ENCODE measurements around the gene RAPGEF3.

RAPGEF3 gene

DNA sequence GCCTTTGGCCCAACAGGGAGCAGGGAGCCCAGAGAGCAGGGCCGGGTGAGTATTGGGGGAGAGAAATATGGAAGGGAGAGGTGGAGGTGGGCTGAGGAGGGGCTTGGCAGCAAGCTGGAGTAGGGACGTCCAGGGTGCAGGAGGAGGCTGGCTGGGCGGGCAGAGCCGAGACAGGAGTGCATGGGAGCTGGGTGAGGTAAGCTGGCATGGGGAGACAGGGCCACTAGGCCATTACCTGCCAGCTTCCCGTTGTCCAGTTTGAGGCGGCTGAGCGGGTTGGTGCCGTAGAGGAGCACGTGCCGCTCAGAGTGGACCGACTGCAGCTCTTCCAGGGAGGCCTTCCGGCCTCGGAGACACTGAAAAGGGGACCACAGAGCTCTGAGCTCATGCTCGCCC lies 32.7 kb upstream of the RAPGEF3 start:
- in situ Hi-C loops (cut with MboI; ENCODE audit: low sequenced_read_pairs), result no loop called here

DNA sequence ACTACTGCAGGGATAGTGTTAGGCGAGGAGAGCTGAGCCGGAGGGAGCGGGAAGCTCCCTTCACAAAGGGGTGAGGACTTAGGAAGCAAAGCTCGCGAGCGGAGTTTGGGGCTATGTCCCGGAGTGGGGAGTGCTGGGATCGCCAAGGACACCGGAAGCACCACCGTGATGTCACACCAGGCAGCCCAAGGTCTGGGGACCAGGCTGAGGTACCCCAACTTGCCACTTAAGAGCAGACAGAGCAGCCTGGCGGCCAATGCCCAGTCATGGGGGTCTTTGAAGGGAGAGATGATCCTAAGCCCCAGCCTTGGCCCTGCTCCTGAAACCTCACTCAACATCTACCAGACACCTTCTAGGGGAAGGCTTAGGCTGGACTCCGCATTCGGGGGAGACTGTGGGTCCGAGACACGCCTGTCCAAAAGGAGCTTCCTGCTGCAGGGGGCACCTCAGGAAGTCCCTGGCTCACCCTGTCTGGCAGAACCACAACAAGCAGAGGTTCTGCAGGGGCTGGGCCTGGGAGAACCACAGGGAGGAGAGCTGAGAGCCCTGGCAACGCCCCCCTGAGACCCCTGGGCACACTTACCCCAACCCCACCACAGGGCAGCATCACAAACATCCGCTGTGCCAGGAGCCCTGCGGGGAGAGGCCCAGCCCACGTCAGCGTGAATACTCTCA lies 32.1 kb upstream of the RAPGEF3 start:
- in situ Hi-C loops (cut with MboI; ENCODE audit: low sequenced_read_pairs), result no loop called here

DNA sequence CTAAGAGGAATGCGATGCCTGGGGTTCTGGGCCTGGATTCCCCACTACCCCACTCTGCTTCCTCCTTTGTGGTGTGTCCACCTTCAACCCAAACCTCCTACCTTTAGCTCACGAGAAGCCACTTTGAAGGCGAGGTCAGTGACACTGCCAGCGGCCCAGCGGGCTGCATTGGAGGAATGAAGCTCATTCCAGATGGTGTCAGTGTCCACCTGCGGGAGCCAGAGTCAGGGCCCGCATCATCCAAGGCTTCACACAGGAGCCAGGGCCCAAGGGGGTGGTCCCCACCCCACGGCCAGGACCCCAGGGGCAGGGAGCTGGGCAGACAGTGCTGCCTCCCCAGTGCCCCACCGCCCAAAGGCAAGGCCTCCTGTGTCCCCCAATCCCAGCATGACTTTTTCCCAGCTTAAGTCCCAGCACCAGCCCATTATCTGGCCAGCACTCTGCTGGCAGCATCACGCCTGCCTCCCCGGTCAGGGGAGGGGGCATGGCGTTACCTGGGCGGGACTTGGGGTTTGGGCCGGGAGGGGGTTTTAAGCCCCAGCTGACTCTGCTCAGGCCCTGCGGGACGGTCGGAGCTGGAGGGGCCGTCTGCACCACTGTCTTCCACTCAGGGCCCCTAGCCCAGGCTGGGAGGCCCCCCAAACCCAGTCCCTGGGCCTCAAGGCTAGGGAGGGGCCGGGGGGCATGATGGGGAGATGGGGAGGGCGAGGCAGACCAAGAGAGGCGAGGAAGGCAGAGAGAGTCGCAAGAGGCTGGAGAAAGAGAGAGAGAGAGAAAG lies 31.2 kb upstream of the RAPGEF3 start:
- in situ Hi-C loops (cut with MboI; ENCODE audit: low sequenced_read_pairs), result no loop called here

DNA sequence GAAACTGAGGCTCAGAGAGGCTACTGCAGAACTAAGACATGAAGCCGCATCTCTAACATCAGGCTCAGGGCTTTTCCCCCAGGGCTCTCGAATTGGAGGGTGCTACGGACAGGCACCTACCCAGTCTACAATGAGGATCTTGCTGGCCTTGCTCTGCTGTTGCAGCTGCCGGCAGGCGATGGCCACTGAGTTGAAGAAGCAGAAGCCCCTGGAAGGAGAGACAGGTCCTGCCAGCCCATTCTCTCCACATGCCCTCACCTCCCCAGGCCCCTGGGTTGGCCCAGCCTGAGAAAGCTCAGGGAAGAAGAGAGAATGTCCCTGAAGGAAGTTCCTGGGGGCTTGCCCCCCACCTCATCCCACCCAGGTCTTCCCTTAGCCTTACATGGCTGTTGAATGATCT lies 30.5 kb upstream of the RAPGEF3 start:
- in situ Hi-C loops (cut with MboI; ENCODE audit: low sequenced_read_pairs), result no loop called here

DNA sequence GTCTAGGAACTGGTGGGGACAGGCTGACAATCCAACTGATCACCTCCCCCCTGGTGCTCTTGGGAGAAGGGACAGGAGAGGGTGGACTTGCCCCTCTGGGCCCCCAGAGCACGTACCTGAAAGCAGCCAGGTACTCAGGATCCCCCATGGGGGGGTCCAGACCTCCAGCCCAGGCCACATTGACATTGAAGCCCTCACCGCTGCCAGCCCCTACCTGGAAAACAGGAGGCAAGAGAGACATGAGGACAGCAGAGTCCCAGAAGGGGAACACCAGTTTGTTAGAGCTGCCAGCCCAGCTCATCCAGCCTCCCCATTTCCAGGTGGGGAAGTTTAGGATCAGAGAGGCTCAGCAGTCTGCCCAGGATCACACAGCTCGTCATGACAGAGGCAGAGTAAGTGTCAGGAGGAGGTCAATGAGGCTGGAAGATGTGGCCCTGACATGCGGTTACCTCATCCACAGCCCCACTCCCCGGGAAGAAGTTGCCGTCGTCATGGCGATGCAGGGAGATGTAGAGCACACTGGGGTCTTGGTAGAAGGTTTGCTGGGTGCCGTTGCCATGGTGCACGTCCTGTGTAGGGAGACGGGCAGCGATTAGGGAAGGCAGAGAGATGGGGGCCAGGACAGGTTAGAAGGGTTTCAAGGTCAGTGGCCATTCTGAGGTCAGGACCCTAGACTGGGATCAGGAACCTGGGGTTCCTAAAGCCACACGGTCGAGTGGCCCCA lies 29.1 kb upstream of the RAPGEF3 start:
- in situ Hi-C loops (cut with MboI; ENCODE audit: low sequenced_read_pairs), result no loop called here

DNA sequence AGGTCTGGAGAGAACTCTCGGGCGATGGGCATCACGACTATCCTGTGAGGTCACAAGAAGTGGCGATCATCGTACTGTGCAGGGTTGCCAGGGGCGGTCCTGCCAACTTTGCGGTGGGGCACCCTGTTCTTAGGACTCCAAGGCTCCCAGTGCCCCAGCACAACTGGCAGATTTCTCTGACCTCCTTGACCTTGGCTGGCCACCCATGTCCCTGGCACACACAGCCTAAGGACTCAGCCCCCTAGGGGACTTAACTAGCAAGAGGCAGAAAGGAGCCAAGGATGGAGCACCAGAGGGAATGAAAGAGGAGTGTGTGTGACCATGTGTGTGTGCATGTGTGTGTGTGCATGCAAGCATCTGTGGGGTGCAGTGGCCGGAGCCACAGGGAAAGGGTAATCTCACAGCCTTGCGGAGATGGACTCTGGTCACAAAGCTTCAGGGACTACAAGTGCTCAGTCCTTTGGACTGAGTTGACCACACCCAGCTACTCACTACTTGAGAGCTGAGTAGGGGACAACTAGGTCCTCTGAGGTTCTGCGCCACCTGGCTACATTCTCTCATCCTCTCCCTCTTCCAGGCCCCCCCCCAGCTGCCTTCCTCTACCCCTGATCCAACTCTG lies 28.1 kb upstream of the RAPGEF3 start:
- in situ Hi-C loops (cut with MboI; ENCODE audit: low sequenced_read_pairs), result no loop called here

DNA sequence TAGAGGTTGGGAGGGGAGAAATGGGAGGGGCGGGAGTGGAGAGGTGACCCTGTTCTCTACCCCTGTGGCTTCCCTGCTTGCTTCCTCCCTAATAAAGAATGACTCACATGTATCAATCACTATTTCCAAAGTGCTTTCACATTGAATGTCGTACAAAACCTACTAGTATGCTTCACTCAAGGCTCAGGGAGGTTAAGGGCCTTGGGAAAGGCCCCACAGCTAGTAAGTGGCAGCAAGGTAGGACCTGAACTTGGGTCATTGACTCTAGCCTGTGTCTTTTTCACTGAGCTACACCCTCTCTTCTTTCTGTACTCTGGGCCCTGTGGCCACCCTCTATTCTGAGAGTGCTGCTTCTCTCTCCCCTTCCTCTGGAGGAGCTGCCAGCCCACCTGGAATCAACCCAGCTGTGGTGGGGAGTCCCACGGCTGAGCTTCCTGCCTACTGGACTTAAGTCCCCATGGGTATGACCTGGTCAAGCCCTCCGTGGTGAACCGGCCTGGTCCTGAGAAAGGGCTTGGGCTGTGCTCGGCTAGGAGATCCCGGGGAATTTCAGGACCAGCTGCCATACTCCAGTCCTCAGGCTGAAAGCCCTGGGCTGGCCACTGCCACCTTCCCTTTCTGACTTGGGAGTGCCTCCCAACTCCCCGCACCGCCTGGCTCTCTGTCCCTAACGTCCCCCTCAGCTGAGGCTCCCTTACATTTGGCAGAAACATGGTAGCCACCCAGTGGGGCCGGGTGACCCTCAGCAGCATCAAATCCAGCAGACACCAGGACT lies 27.4 kb upstream of the RAPGEF3 start:
- in situ Hi-C loops (cut with MboI; ENCODE audit: low sequenced_read_pairs), result no loop called here

DNA sequence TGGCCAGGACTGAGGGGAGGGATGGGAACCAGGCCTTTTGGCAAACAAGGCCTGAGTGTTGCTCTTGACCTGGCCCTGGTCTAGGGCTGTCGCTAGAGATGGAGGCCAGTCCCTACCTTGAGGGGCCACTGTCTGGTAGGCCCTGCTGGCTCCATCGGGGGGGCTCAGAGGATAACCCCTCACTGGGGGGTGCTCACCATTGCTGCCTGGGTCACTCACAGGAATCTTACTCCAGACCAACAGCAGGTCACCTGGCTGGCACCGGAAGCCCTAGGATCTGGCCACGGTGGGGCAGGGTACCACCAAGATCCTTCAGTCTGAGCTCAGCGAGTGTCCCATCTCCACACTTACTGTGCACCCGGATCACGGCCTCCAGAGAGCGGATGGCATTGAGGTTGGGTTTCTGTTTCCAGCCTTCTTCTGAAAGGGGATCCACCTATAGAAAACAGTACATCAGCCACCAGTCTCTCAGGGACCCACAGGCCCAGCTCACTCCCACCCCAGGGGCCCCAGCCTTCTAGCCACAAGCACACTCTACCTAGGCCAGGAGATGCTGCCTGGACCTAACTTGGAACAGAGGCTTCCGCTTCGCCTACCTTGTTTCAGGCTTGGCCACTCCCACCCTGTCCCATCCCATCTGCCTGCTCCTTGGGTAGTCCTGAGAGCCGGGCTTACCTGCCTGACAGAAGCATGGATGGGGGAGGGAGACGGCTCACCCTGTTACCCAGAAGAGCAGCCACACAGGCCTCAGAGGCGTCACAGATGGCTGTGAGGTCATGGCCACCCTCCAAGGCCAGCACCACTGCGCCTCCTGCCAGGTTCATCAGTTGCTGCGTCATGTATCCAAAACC lies 26.6 kb upstream of the RAPGEF3 start:
- in situ Hi-C loops (cut with MboI; ENCODE audit: low sequenced_read_pairs), result no loop called here

DNA sequence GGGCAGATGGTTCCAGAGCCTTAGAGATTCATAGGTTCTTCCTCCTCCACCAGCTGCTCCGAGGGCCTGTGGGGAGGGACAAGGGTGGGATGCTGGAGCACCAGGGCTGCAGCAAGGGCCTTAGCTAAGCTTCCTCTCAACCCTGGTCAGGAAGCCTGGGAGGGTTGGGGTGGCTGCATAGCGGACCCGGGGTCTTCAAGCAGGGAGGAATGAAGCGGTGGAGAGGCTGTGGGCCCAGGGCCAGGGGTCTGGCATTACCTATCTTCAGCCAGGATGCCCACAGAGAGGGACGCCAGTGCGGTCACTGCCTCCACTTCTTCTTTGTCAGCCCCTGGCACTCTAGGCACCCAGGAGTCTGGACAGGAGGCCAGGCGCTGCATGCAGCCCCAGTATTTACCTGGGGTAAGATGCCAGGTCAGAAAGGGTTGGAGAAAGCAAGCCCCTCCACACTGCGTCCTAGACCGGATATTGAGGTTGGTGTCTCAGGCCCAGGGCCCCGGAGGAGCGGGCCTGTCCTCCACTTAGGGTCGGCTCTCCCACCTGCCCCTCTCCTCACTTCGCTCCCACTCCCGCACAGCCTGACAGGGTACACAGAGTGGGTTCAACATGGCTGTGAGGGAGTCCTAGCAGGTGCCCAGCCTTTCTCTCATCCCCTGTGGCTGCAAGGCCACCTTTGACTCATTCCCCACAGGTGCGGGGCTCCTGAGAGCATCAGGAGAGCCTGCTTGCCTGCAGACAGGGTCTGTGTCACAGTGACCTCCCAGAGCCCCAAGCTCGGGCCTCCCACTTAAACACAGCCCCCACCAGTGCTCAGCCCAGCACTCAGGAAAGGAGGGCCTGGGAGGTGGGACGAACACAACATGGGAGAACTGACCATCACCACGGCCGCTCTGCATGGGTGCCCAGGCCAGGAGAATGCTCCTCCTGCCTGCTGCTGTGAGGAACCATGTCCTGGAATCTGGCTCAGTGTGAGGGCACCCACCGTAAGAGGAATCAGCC lies 25.4 kb upstream of the RAPGEF3 start:
- in situ Hi-C loops (cut with MboI; ENCODE audit: low sequenced_read_pairs), result no loop called here

DNA sequence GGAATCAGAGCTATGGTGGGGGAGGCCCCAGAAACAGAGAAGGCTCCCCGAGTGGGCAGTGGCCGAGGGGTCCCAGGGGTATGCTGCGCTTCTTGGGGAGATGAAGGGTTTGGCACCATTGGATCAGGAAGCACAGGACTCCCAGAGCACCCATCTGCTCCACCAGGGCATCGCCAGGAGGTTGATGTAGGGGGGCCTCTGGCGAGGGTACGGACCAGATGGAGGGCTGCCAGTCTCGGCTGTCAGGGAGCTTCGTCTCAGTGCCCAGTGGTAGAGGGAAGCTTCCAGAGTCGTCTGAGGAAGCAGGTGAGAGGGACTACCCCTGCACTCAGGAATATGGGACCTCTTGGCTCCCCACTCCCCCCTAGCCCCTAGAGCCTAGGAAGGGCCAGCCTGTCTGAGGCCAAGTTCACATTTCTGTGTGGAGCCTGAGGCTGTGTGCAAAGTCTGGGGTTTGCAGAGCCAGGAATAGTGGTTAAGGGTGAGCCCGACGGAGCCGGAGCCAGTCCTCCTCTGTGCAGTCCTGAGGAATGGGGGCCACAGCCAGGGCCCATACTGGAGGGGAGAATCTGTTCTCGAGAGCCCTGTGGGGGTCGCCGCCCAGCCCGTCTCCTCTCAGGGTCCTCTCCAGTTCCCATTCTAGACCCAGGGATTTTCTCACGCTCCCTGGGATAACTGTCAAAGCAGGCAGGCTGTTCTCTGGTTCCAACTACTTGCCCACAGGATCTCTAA lies 24.5 kb upstream of the RAPGEF3 start:
- in situ Hi-C loops (cut with MboI; ENCODE audit: low sequenced_read_pairs), result no loop called here

DNA sequence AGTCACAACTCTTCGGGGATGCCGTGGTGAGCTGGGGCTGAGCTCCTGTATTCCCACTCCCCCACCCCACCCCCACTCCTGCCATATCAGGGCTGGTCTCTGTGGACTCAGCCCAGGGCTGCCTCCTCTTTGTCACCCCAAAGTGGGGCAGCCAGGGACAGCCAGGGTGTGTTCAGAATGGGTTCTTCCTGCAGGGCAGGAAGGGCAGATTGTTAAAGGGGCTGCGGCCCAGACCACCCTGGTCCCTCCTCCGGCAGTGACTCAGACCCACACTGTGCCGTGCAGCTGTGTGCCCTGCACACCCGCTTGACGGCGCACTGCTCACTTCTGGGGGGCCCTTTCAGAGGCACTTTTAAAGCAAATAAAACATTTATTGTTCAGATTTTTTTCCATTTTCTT lies 23.7 kb upstream of the RAPGEF3 start:
- in situ Hi-C loops (cut with MboI; ENCODE audit: low sequenced_read_pairs), result no loop called here

DNA sequence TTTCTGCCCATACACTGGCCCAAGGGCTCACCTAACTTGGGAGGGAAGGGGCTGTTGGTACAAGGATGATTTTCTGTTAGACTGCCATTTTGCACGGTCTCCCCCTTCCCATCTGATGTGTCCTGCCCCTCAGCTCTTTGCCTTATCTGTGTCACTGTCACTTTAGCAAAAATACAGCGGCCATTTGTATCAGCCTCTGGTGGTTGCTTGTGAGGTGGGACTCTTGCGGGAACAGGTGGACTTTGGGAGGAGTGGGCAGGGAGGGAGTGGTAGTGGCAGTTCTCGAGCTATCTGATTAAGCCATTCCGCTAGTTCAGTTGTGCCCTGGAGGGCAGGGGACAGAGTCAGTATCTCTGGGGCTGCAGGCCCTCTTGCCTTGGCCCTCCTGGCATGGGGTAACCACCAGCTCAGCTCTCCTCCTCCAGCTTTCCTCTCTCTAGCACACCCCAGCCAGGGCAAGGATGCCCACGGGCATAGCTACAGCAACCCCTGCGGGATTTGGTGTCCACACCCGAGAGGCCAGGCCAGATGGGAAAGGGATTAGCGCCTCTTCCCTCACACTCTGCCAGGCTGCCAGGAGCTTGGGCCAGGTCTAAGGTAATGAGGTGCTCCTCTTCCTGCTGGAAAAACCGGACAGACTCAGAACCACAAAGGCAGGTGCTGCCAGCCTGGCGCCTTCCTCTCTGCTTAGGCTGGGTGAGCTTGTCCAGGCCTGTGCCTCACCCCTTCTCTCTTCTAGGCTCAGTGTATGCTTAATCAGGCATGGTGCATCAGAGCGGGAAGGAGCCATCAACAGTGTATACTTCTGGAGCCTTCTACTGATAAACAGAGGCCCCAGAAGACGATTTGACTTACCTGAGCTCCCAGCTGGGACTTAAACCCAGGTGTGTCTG lies 23.0 kb upstream of the RAPGEF3 start:
- in situ Hi-C loops (cut with MboI; ENCODE audit: low sequenced_read_pairs), result no loop called here

DNA sequence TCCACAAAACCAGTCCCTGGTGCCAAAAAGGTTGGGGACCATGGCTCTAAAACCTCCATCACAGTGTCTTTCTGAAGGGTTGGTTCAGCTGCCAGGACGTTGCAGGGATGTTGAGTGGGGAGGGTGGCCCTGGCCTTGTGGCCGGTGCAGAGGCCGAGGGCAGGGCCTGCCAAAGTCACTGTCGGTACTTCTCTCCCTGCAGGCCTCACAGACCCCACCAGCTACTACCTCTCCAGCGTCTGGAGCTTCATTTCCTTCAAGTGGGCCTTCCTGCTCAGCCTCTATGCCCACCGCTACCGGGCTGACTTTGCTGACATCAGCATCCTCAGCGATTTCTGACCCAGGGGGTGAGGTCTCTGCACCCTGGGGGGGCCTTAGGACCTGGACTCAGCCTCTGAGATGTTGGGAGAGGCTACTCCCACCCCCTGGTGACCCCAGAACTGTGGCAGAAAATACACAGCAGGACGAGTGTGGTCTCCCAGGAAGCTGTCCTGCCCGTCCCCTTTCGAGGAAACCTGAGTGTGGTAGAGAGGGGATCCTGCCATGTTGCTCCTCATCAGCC lies 21.3 kb upstream of the RAPGEF3 start:
- in situ Hi-C loops (cut with MboI; ENCODE audit: low sequenced_read_pairs), result no loop called here

DNA sequence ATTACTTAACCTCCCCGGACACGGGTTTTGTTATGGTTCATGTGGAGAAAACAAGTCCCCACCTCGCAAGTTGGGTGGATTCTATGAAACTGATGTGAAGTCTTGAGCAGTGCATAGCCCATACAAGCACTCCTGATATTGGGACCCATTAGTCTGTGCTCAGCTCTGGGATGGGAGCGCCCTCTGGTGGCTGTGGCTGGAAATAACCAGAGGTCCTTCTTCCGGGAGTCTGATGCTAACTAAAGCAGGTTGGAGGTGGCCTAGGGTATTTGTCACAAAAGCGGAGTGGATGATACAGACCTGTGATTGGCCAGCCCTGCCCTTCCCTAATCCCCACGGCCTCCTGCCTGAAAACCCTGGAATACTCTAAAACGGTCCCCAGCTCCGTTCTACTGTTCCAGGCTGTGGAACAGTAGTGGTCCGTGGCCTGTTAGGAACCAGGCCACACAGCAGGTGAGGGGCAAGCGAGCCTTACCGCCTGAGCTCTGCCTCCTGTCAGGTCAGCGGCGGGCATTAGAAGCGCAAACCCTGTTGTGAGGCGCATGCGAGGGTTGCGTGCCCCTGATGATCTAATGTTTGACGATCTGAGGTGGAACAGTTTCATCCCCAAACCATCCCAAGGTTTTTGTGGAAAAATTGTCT lies 20.7 kb upstream of the RAPGEF3 start:
- in situ Hi-C loops (cut with MboI; ENCODE audit: low sequenced_read_pairs), result no loop called here

DNA sequence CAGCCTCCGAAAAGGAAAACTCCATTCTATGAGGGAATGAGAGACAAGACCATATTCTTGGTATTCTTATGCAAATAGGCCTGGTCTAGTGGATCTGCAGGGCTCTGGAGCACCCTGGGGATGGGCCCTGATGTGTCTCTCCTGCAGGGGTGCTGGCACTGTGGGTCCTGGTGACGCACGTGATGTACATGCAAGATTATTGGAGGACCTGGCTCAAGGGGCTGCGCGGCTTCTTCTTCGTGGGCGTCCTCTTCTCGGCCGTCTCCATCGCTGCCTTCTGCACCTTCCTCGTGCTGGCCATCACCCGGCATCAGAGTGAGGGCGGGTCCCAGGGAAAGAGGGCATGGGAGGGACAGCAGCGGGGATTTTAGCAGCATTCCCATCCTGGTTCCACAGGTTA lies 20.2 kb upstream of the RAPGEF3 start:
- in situ Hi-C loops (cut with MboI; ENCODE audit: low sequenced_read_pairs), result no loop called here

All from hTERT RPE-1 (cell line).